Stimulated activated CD4-positive, alpha-beta T cell treated with anti-CD3 and anti-CD28 coated beads, Interleukin-12 subunit alpha, Interleukin-12 subunit beta, amount 100 ng/mL, for 24 hours (primary cell): ENCODE measurements around the gene DCK.
"Not testable (repeated sequence)": the region's sequence is repeated elsewhere in the genome, so short reads cannot be mapped to it uniquely, and the experiment has no call there.

Experiments
- DNase-seq, 2 experiments: peaks; one replicate each; pipeline ENCODE4 v3.0.0-alpha.2; 2020; ENCODE audit warnings: low read depth in 2 of 2

DCK gene

GRCh38 chr4:71001363-71001762, 7.9 kb downstream of the DCK start:
- DNase-seq, result not testable (repeated sequence)

- peak in 1 of 2 experiments; percentile 26 for DNase-seq
These were observed 10.9 kb downstream of the DCK start for GRCh38 chr4:71004281-71004851.

GRCh38 chr4:71005025-71005424, 11.6 kb downstream of the DCK start:
- DNase-seq, result not testable (repeated sequence)

GRCh38 chr4:71006203-71006907, 12.9 kb downstream of the DCK start:
- no peak for DNase-seq

GRCh38 chr4:71008196-71008595, 14.7 kb downstream of the DCK start:
- DNase-seq, result no peak

- DNase-seq, result no peak
These were observed 15.6 kb downstream of the DCK start for GRCh38 chr4:71009086-71009485.

- no peak for DNase-seq
These were observed 16.6 kb downstream of the DCK start for GRCh38 chr4:71009890-71010588.

GRCh38 chr4:71011451-71011850, 18.0 kb downstream of the DCK start:
- no peak for DNase-seq

GRCh38 chr4:71017391-71017790, 23.9 kb downstream of the DCK start:
- DNase-seq, result not testable (repeated sequence)

GRCh38 chr4:71020611-71021010, 27.2 kb downstream of the DCK start:
- DNase-seq, result no peak

GRCh38 chr4:71025654-71026053, 32.2 kb downstream of the DCK start:
- no peak for DNase-seq

- no peak for DNase-seq
These were observed 32.6 kb downstream of the DCK start for GRCh38 chr4:71026086-71026485.

- no peak for DNase-seq
These were observed 34.2 kb downstream of the DCK start for GRCh38 chr4:71027611-71028010.

- DNase-seq, result no peak
These were observed 36.1 kb downstream of the DCK start for GRCh38 chr4:71029504-71029903.

GRCh38 chr4:71032106-71032505, 38.7 kb downstream of the DCK start:
- DNase-seq, result not testable (repeated sequence)

- no peak for DNase-seq
These were observed 51.8 kb downstream of the DCK start for GRCh38 chr4:71045256-71045655.

GRCh38 chr4:71049395-71049794, 55.9 kb downstream of the DCK start:
- no peak for DNase-seq

- DNase-seq, result no peak
These were observed 57.4 kb downstream of the DCK start for GRCh38 chr4:71050809-71051208.

- DNase-seq, result no peak
These were observed 58.6 kb downstream of the DCK start for GRCh38 chr4:71052034-71052433.

- no peak for DNase-seq
These were observed 59.3 kb downstream of the DCK start for GRCh38 chr4:71052716-71053115.

GRCh38 chr4:71053613-71054012, 60.2 kb downstream of the DCK start:
- DNase-seq, result not testable (repeated sequence)

GRCh38 chr4:71059573-71059972, 66.1 kb downstream of the DCK start:
- not testable (repeated sequence) for DNase-seq

GRCh38 chr4:71062436-71062835, 69.0 kb downstream of the DCK start:
- no peak for DNase-seq
